Neural cell (in vitro differentiated cells): Measurements from ENCODE around the gene NANP.
"Not testable (repeated sequence)": the region's sequence is repeated elsewhere in the genome, so short reads cannot be mapped to it uniquely, and the experiment has no call there.

ENCODE experiments used
- CTCF ChIP-seq: fragments of 450-650 bp; IDR thresholded peaks from 2 replicates; pipeline ENCODE4 v1.5.1; 2014; ENCODE audit warnings: antibody characterized with exemption, mild to moderate bottlenecking, moderate library complexity; ENCODE audit not compliant: poor library complexity, severe bottlenecking
- EP300 ChIP-seq: fragments of 450-650 bp; conservative IDR thresholded peaks from 2 replicates; pipeline ENCODE4 v1.6.1; 2014; ENCODE audit warnings: antibody characterized with exemption, mild to moderate bottlenecking, moderate library complexity; ENCODE audit not compliant: poor library complexity, severe bottlenecking
- MXI1 ChIP-seq: fragments of 450-650 bp; conservative IDR thresholded peaks from 2 replicates; pipeline ENCODE4 v1.6.1; 2014; ENCODE audit warnings: antibody characterized with exemption, mild to moderate bottlenecking; ENCODE audit not compliant: poor library complexity, severe bottlenecking
- POLR2AphosphoS5 ChIP-seq: IDR thresholded peaks from 2 replicates; pipeline ENCODE4 v1.6.1; 2012
- TAF1 ChIP-seq: IDR thresholded peaks from 2 replicates; pipeline ENCODE4 v1.6.1; 2012; ENCODE audit warnings: low read depth

GRCh38 chr20:25602191-25602913 is 21.5 kb downstream of the NANP start:
- TF ChIP-seq CTCF, EP300, MXI1, TAF1, POLR2AphosphoS5: not testable (repeated sequence)
